IMR-90 (cell line): ENCODE results near the gene GAS7. TPM values are rescaled to one million over a fixed set of nuclear protein-coding genes. Genes with fewer than 3 reads are reported as not detected.
A peak's percentile ranks its signal among the peaks of the same experiment; 100 is the strongest.

Experiments
- ATAC-seq: fragments of 200-7000 bp; cut with Tn5 transposase; 2 replicates; pipeline ENCODE4 v1.9.1; 2020; ENCODE audit warnings: low read depth, mild to moderate bottlenecking, moderate library complexity
- BruUV-seq: library from RNA; stranded (reverse); fragments of 400-500 nt; replicated peaks from 2 replicates; lab custom pipeline; 2021; lab: Mats Ljungman, UMichigan
- CTCF ChIA-PET: fragments of 300-600 bp; formaldehyde crosslinking; extraction: SDS; loops from one replicate; lab custom pipeline; 2021; ENCODE audit warnings: antibody characterized with exemption; lab: Yijun Ruan, JAX
- POLR2A ChIA-PET: fragments of 300-600 bp; sonication (Branson Sonifier 250); formaldehyde crosslinking; loops from one replicate; lab custom pipeline; 2022; ENCODE audit warnings: antibody characterized with exemption; ENCODE audit not compliant: unreplicated experiment; lab: Charles Lee
- DNase-seq: peaks from one replicate; pipeline ENCODE4 v3.0.0; 2013
- H2AFZ ChIP-seq: replicated peaks from 2 replicates; pipeline ENCODE3; 2013; ENCODE audit warnings: low read length, mild to moderate bottlenecking; ENCODE audit not compliant: poor library complexity
- H2AK5ac ChIP-seq: 2 replicates; pipeline ENCODE4 v1.6.1; 2013; ENCODE audit warnings: low read depth, low read length, inconsistent platforms
- H2AK9ac ChIP-seq: replicated peaks from 2 replicates; pipeline ENCODE3; 2013; ENCODE audit warnings: mild to moderate bottlenecking, low read depth, low read length, moderate library complexity; ENCODE audit not compliant: poor library complexity
- H2BK120ac ChIP-seq: 2 replicates; pipeline ENCODE4 v1.6.1; 2013; ENCODE audit warnings: low read depth, low read length, inconsistent platforms
- H2BK15ac ChIP-seq: 3 replicates; pipeline ENCODE4 v1.6.1; 2013; ENCODE audit warnings: low read depth, low read length, inconsistent platforms
- H2BK20ac ChIP-seq: 2 replicates; pipeline ENCODE4 v1.6.1; 2013; ENCODE audit warnings: low read depth, mild to moderate bottlenecking, inconsistent platforms, low read length, moderate library complexity
- H2BK5ac ChIP-seq: 2 replicates; pipeline ENCODE4 v1.6.1; 2013; ENCODE audit warnings: mild to moderate bottlenecking, low read depth, low read length, inconsistent platforms; ENCODE audit not compliant: poor library complexity, severe bottlenecking
- H3K14ac ChIP-seq: replicated peaks from 2 replicates; pipeline ENCODE4 v1.6.1; 2013; ENCODE audit warnings: low read depth, low read length, inconsistent platforms
- H3K18ac ChIP-seq: 2 replicates; pipeline ENCODE4 v1.6.1; 2013; ENCODE audit warnings: low read depth, low read length, control low read depth
- H3K23ac ChIP-seq: 2 replicates; pipeline ENCODE4 v1.6.1; 2013; ENCODE audit warnings: low read depth, low read length, inconsistent platforms
- H3K27ac ChIP-seq: 2 replicates; pipeline ENCODE4 v1.5.1; 2013; ENCODE audit warnings: mild to moderate bottlenecking, control low read depth, low read length; ENCODE audit not compliant: insufficient read depth
- H3K27me3 ChIP-seq: 2 replicates; pipeline ENCODE4 v1.6.1; 2013; ENCODE audit warnings: low read length; ENCODE audit not compliant: control insufficient read depth, insufficient read depth
- H3K36me3 ChIP-seq: 2 replicates; pipeline ENCODE4 v1.6.1; 2013; ENCODE audit warnings: low read length, mixed read lengths; ENCODE audit not compliant: control insufficient read depth, insufficient read depth
- H3K4ac ChIP-seq: 2 replicates; pipeline ENCODE4 v1.6.1; 2013; ENCODE audit warnings: low read depth, low read length, inconsistent platforms
- H3K4me1 ChIP-seq: 2 replicates; pipeline ENCODE4 v1.6.1; 2013; ENCODE audit warnings: low read length, mixed read lengths; ENCODE audit not compliant: control insufficient read depth, insufficient read depth
- H3K4me2 ChIP-seq: 2 replicates; pipeline ENCODE4 v1.6.1; 2013; ENCODE audit warnings: low read depth, mild to moderate bottlenecking, control low read depth, low read length, moderate library complexity
- H3K4me3 ChIP-seq: 2 replicates; pipeline ENCODE4 v1.5.1; 2013; ENCODE audit warnings: low read depth, mild to moderate bottlenecking, control low read depth, low read length, moderate library complexity; ENCODE audit not compliant: insufficient read depth
- H3K56ac ChIP-seq: 2 replicates; pipeline ENCODE4 v1.6.1; 2013; ENCODE audit warnings: low read length, inconsistent platforms; ENCODE audit not compliant: insufficient read depth; ENCODE audit errors: extremely low read depth
- H3K79me1 ChIP-seq, 2 experiments: 2 replicates each; pipeline ENCODE4 v1.6.1; 2013; ENCODE audit warnings: low read length in 2 of 2, inconsistent platforms in 1 of 2, low read depth in 1 of 2
- H3K9ac ChIP-seq: 2 replicates; pipeline ENCODE4 v1.6.1; 2013; ENCODE audit warnings: low read depth, low read length, control low read depth
- H3K9me1 ChIP-seq: 2 replicates; pipeline ENCODE4 v1.6.1; 2013; ENCODE audit warnings: low read length, inconsistent platforms; ENCODE audit not compliant: insufficient read depth
- H3K9me3 ChIP-seq: 2 replicates; pipeline ENCODE4 v1.6.1; 2013; ENCODE audit warnings: low read length; ENCODE audit not compliant: control insufficient read depth, insufficient read depth
- H4K20me1 ChIP-seq: 2 replicates; pipeline ENCODE4 v1.6.1; 2013; ENCODE audit warnings: low read length, inconsistent platforms; ENCODE audit not compliant: insufficient read depth
- H4K5ac ChIP-seq: 2 replicates; pipeline ENCODE4 v1.6.1; 2013; ENCODE audit warnings: mild to moderate bottlenecking, low read depth, low read length, control low read depth
- H4K8ac ChIP-seq, 2 experiments: 2 replicates each; pipeline ENCODE4 v1.6.1; 2013; ENCODE audit warnings: low read depth in 2 of 2, low read length in 2 of 2, control low read depth in 1 of 2, inconsistent platforms in 1 of 2
- H4K91ac ChIP-seq: 2 replicates; pipeline ENCODE4 v1.6.1; 2013; ENCODE audit warnings: low read depth, low read length, inconsistent platforms; ENCODE audit not compliant: insufficient read depth
- BHLHE40 ChIP-seq: fragments of 150-350 bp; IDR thresholded peaks from 2 replicates; pipeline ENCODE4 v1.6.1; 2016; ENCODE audit warnings: mild to moderate bottlenecking, low read depth, low read length
- MAFK ChIP-seq: IDR thresholded peaks from 2 replicates; pipeline ENCODE4 v1.6.1; 2012; ENCODE audit warnings: low read depth, low read length, improper control_type of control experiment
- WGBS, 2 experiments: methylation state at CpG; one replicate each; pipeline versions ENCODE4 v1.1.5 to v1.1.7; 2013; ENCODE audit warnings: missing lambda C conversion rate in 2 of 2; ENCODE audit not compliant: insufficient read length in 1 of 2; ENCODE audit errors: extremely low coverage in 2 of 2; 5-methylcytosine and 5-hydroxymethylcytosine counted together
- dilution Hi-C: fragments of 300-500 bp; cut with HindIII; formaldehyde crosslinking; loops from one replicate; pipeline ENCODE4 v1.14.3; 2018; ENCODE audit warnings: low sequenced_read_pairs; ENCODE audit not compliant: unreplicated experiment
- in situ Hi-C: fragments of 300-500 bp; cut with MboI; formaldehyde crosslinking; loops from 3 replicates; pipeline ENCODE4 v1.14.3; 2019; ENCODE audit warnings: low sequenced_read_pairs, inconsistent platforms, mixed read lengths
- intact Hi-C: fragments of 100-400 bp; cut with micrococcal nuclease; formaldehyde crosslinking; loops from 2 replicates; pipeline ENCODE4 v1.10.0; 2022
- polyA plus RNA-seq, 3 experiments: library from polyadenylated mRNA; depleted of rRNA; stranded (reverse); fragments of >200 nt; gene quantifications; 2 replicates each; pipeline ENCODE4 v1.2.3, GENCODE V29; 2012; ENCODE audit warnings: low replicate concordance in 1 of 3
- total RNA-seq: library from RNA; depleted of rRNA; stranded (reverse); fragments of >200 nt; gene quantifications from 2 replicates; pipeline ENCODE4 v1.2.3, GENCODE V29; 2012

Gene GAS7
- total and polyA plus RNA-seq, 2 of the 4 experiments (the other 2 are of a cell fraction) = 4.6 to 5.0 TPM

DNA sequence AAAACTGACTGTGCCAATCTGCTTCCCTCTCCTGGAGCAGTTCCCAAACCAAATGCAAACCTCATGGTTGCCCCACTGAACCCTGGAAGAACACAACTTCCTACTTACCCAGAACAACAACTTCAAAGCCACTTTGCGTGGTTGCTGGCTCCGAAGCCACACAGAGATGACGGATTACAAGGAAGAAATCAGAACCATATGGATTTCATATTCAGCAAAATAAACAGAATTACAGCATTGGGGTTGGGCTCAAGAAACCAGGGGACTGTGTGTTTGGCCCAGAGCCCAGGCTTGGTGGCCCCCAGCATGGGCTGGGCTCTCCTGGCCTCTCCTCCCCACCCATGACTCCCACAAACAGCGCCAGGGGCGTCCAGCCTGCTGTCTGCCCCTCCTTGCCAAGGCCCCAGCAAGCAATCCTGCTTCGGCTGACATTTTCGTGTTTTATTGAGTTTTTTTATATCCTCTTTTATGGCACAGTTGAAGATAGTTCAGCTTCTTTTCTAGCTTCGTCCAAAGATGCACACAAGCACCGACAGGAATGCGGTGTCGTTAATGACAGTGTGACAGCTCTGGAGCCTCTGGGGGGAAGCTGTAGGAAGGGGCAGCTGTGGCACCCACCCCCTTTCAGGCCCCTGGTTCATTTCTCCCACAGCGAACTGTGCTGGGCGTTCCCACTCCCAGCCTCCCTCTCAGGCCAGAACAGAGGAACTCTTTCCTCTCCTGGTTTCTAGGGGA is 137.1 kb downstream of the GAS7 start:
- Histone ChIP-seq H3K9me3 (peaks cover 6% of the 10 kb centered on the region; the same call in 1 of the 2 replicates), H3K4me1 (no peaks in the 10 kb centered on the region; the same call in 1 of the 2 replicates), H3K36me3 (no peaks in the 10 kb centered on the region), H3K9ac (no peak overlapping the region), H2BK120ac (no peak overlapping the region), H4K8ac (no peak overlapping the region), H4K91ac (no peak overlapping the region), H4K5ac (no peak overlapping the region), H3K23ac (no peak overlapping the region), H2AK5ac (no peak overlapping the region), H3K4me2 (no peak overlapping the region; the same call in 1 of the 2 replicates), H3K79me1 (no peaks in the 10 kb centered on the region), H3K9me1 (0 out of 2 replicates have a peak, but pooled peaks cover 5% of the 10 kb centered on the region), H3K14ac (no peak overlapping the region; the same call in 1 of the 2 replicates), H2AK9ac (peak overlapping the region; percentile 42), H3K27ac (no peak overlapping the region; the same call in 1 of the 2 replicates), H2AFZ (no peak overlapping the region), H3K27me3 (no peaks in the 10 kb centered on the region), H3K4ac (no peak overlapping the region), H2BK5ac (no peak overlapping the region), H2BK20ac (no peak overlapping the region), H3K4me3 (no peak overlapping the region), H4K20me1 (no peaks in the 10 kb centered on the region; the same call in 1 of the 2 replicates), H3K56ac (no peak overlapping the region), H2BK15ac (no peak overlapping the region), H3K18ac (no peak overlapping the region)
- WGBS, 2 experiments = no CpG with 5 or more reads among the region's 13 CpGs
- DNase-seq (no peak), ATAC-seq (no peak; the same call in 1 of the 2 replicates)
- dilution Hi-C loops (no loop called here), in situ Hi-C loops (no loop called here), intact Hi-C loops (no loop called here)
- TF ChIP-seq MAFK (no peak), BHLHE40 (no peak)
- ChIA-PET CTCF (no interaction called here), POLR2A (interaction anchor here (1.1 kb wide), 1 partner anchor 11 kb away, joined by 3 read pairs; no protein-coding TSS in a partner anchor)
- no TSS peak for BruUV-seq
